Stomach (tissue), 4 donors: Measurements from ENCODE around the gene CNMD.

Experiments used
- CTCF ChIP-seq, 7 experiments: fragments of 450-650 bp in 4 of 7; fragments of 200-600 bp in 3 of 7; sonication (generic) in 3 of 7; IDR thresholded peaks; one replicate each; pipeline ENCODE4 v1.5.1; 2016 to 2019; ENCODE audit warnings: antibody characterized with exemption in 7 of 7, control low read depth in 2 of 7, mild to moderate bottlenecking in 1 of 7
- EP300 ChIP-seq: sonication (generic); formaldehyde crosslinking; IDR thresholded peaks from one replicate; pipeline ENCODE4 v1.6.1; 2017; ENCODE audit warnings: antibody characterized with exemption
- POLR2A ChIP-seq, 4 donors: fragments of 450-650 bp; IDR thresholded peaks; one replicate each; pipeline ENCODE4 v1.6.1; 2016; ENCODE audit warnings: antibody characterized with exemption in 4 of 4, control low read depth in 2 of 4, mild to moderate bottlenecking in 1 of 4, moderate library complexity in 1 of 4
- POLR2AphosphoS5 ChIP-seq, 3 donors: sonication (generic); formaldehyde crosslinking; IDR thresholded peaks; one replicate each; pipeline ENCODE4 v1.6.1; 2016; ENCODE audit warnings: antibody characterized with exemption in 3 of 3

GRCh38 chr13:52713894-52714293, 25.7 kb downstream of the CNMD start:
- TF ChIP-seq CTCF (IDR thresholded peaks at IDR 0.05): no peak
- no peak for TF ChIP-seq POLR2A (IDR thresholded peaks at IDR 0.05)
- TF ChIP-seq POLR2AphosphoS5 (IDR thresholded peaks at IDR 0.05): no peak
- TF ChIP-seq EP300: no peak
